GM20000 (cell line): ENCODE measurements around the gene LRRC18.

Experiments
- DNase-seq: peaks from one replicate; pipeline ENCODE4 v3.0.0; 2012; ENCODE audit warnings: low spot score
- TF ChIP-seq, protein P1 (sequence below): IDR thresholded peaks from 2 replicates; pipeline ENCODE4 v1.5.1; 2012; ENCODE audit warnings: mild to moderate bottlenecking, control low read depth; ENCODE audit errors: extremely low read depth, missing control alignments

LRRC18 gene

GRCh38 chr10:48974510-48975156 lies 35.0 kb upstream of the LRRC18 start:
- no peak for DNase-seq
- TF ChIP-seq, protein P1, sequence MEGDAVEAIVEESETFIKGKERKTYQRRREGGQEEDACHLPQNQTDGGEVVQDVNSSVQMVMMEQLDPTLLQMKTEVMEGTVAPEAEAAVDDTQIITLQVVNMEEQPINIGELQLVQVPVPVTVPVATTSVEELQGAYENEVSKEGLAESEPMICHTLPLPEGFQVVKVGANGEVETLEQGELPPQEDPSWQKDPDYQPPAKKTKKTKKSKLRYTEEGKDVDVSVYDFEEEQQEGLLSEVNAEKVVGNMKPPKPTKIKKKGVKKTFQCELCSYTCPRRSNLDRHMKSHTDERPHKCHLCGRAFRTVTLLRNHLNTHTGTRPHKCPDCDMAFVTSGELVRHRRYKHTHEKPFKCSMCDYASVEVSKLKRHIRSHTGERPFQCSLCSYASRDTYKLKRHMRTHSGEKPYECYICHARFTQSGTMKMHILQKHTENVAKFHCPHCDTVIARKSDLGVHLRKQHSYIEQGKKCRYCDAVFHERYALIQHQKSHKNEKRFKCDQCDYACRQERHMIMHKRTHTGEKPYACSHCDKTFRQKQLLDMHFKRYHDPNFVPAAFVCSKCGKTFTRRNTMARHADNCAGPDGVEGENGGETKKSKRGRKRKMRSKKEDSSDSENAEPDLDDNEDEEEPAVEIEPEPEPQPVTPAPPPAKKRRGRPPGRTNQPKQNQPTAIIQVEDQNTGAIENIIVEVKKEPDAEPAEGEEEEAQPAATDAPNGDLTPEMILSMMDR: no peak

GRCh38 chr10:48973065-48973464 lies 33.4 kb upstream of the LRRC18 start:
- TF ChIP-seq, protein P1: no peak
- DNase-seq: no peak

DNA sequence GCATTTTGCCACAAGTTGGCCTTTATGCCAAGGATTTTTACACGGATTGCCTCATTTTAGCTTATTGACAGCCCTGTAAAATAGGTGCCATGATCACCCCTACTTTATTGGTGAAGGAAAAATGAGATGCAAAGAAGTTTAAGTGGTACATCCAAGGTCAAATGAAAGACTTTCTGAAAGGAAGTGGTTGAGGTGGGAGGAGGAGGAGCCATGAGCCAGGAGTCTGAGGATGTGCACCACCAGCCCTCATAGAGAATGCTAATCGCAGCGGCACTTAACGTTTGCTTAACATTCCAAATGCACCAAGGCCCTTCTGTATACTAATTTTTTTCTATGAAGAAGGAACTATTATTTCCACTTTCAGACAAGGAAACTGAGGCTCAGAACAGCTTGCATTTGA lies 31.0 kb upstream of the LRRC18 start:
- TF ChIP-seq, protein P1: no peak
- no peak for DNase-seq

DNA sequence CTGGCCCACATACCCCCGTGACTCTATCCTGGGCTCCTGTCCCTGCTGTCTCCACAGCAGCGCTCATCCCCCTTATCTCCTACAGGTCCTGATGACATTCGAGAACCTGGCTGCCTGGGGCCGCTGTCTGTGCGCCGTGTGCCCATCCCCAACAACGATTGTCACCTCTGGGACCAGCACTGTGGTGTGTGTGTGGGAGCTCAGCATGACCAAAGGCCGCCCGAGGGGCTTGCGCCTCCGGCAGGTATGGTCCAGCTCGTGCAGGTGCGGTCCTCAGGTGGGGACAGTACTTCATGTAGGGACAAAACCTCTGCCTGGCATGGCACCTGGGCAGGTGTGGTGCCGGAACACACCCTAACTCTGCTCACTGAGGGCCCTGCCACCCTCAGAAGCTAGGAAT lies 30.4 kb upstream of the LRRC18 start:
- TF ChIP-seq, protein P1: no peak
- DNase-seq: no peak

DNA sequence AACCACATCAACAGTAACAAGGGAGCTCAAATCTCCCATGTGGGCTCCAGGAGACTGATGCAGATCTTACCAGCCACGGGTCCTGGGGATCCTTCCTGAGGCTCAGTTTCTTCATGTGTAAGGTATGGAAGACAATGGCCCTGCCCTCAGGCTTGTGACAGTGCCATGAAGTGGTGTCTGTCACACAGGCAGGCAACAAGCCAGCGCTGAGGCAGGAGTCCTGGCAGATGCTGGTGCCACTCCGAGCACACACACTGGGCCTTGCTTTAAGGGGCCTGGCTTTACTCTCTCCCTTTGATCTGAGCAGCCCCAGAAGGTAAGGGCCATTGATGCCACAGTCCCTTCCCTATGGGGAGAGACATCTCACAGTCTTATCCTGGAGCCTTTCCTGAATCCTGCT lies 28.4 kb upstream of the LRRC18 start:
- TF ChIP-seq, protein P1: no peak
- DNase-seq: no peak

DNA sequence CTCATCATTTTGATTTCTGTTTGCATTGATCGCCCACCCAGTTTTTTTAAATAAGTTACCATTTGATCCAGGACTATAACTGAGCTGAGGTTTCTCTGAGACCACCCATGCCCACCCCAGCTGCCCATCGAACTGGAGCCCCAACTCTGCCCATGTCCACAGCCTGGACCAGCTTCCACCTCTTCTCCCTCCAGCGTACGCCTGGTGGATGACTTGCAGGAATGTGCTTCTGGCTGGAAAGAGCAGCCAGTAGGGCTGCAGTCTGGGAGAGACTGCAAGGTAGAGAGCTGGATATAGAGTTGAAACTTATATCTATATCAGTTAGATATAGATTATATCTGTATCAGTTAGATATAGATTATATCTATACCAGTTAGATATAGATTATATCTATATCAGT lies 25.8 kb upstream of the LRRC18 start:
- TF ChIP-seq, protein P1: no peak
- DNase-seq: no peak

DNA sequence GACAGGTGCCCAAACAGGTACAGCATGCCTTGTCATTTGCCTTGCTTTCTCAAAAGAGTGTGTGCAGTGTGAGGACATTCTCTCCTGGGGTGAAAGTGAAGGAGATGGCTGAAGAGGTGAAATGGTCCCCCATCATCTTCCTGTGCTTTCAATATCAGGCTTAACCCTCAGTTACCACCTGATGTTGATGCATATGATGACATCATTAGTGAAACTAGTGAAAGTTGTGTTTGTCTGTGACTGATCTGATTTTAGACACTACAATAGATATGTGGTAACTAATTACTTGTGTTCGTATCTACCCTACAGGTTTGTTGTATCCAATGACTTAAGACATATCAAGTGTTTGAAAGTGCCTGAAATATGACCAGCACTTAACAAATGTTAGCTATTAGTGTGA lies 24.4 kb upstream of the LRRC18 start:
- no peak for DNase-seq
- TF ChIP-seq, protein P1: no peak
